ENCODE measurements around the gene SPINK8.

GRCh38 chr3:48294611-48295263, 38.7 kb downstream of the SPINK8 start:
- TF ChIP-seq CTCF (IDR thresholded peaks at IDR 0.05) (no peak), POLR2A (IDR thresholded peaks at IDR 0.05) (no peak), POLR2AphosphoS5 (IDR thresholded peaks at IDR 0.05) (no peak), EP300 (IDR thresholded peaks at IDR 0.05) (no peak)

All from upper lobe of left lung (tissue), 4 donors.